Right ventricle myocardium inferior (tissue), 1 donor: ENCODE data around the gene SP140. TPM values are rescaled to one million over a fixed set of nuclear protein-coding genes. Genes with fewer than 3 reads are reported as not detected.
"Not testable (repeated sequence)": the region's sequence is repeated elsewhere in the genome, so short reads cannot be mapped to it uniquely, and the experiment has no call there.

Experiments used
- ATAC-seq: fragments of 200-7000 bp; cut with Tn5 transposase; one replicate; pipeline ENCODE4 v1.9.1; 2020; ENCODE audit warnings: mild to moderate bottlenecking, moderate library complexity
- DNase-seq: peaks from one replicate; pipeline ENCODE4 v3.0.0; 2021; ENCODE audit errors: missing footprints
- intact Hi-C: fragments of 100-400 bp; cut with DNase I; formaldehyde crosslinking; loops from one replicate; pipeline ENCODE4 v1.11.0; 2022
- total RNA-seq: library from RNA; stranded (reverse); fragmentation: NEBNext Ultra II Directional; extraction: Animal tissue kit (Norgen Biotek cat#: 25700); gene quantifications from one replicate; pipeline ENCODE4 v1.2.1, GENCODE V29; 2021
- donor health status: DM: no; HTN: yes; CAD: no; lungs with severe emphysema.

The SP140 gene
- total RNA-seq, 1 donor from 2014 or later: 0.32 TPM

- no peak for DNase-seq
- intact Hi-C loops: no loop called here
- ATAC-seq: no peak
These were observed 4.0 kb upstream of the SP140 start for GRCh38 chr2:230221493-230221892.

GRCh38 chr2:230222829-230223228 lies 2.7 kb upstream of the SP140 start:
- ATAC-seq, DNase-seq, intact Hi-C loops: not testable (repeated sequence)

- intact Hi-C loops: no loop called here
- DNase-seq: no peak
- no peak for ATAC-seq
These were observed 1.1 kb upstream of the SP140 start for GRCh38 chr2:230224458-230224857.

- DNase-seq (no peak), ATAC-seq (no peak)
- intact Hi-C loops: no loop called here
These were observed 565 bp downstream of the SP140 start for GRCh38 chr2:230226051-230226551.

- DNase-seq: no peak
- no peak for ATAC-seq
- intact Hi-C loops: no loop called here
These were observed 1.7 kb downstream of the SP140 start for GRCh38 chr2:230227216-230227615.

- ATAC-seq: no peak
- intact Hi-C loops: no loop called here
- no peak for DNase-seq
These were observed 4.6 kb downstream of the SP140 start for GRCh38 chr2:230230087-230230486.

GRCh38 chr2:230230496-230231200 lies 5.1 kb downstream of the SP140 start:
- DNase-seq (no peak), ATAC-seq (no peak)
- intact Hi-C loops: no loop called here

GRCh38 chr2:230231251-230231650 lies 5.7 kb downstream of the SP140 start:
- DNase-seq (no peak), ATAC-seq (no peak)
- intact Hi-C loops: no loop called here

- DNase-seq (no peak), ATAC-seq (no peak)
- intact Hi-C loops: no loop called here
These were observed 8.7 kb downstream of the SP140 start for GRCh38 chr2:230234122-230234722.

- ATAC-seq (no peak), DNase-seq (no peak)
- intact Hi-C loops: no loop called here
These were observed 9.3 kb downstream of the SP140 start for GRCh38 chr2:230234845-230235244.

- ATAC-seq (no peak), DNase-seq (no peak)
- intact Hi-C loops: no loop called here
These were observed 18.7 kb downstream of the SP140 start for GRCh38 chr2:230244211-230244610.

- intact Hi-C loops: no loop called here
- DNase-seq (no peak), ATAC-seq (no peak)
These were observed 20.7 kb downstream of the SP140 start for GRCh38 chr2:230246206-230246605.

- ATAC-seq (no peak), DNase-seq (no peak)
- intact Hi-C loops: loop anchor here (10.0 kb wide), 1 partner anchor 155 kb away; no protein-coding TSS in a partner anchor
These were observed 24.7 kb downstream of the SP140 start for GRCh38 chr2:230250231-230250630.

- DNase-seq: no peak
- ATAC-seq: no peak
- intact Hi-C loops: loop anchor here (10.0 kb wide), 1 partner anchor 150 kb away; no protein-coding TSS in a partner anchor
These were observed 28.8 kb downstream of the SP140 start for GRCh38 chr2:230254152-230254881.

GRCh38 chr2:230256733-230257332 lies 31.3 kb downstream of the SP140 start:
- ATAC-seq: no peak
- intact Hi-C loops: loop anchor here (10.0 kb wide), 1 partner anchor 148 kb away; no protein-coding TSS in a partner anchor
- no peak for DNase-seq

- intact Hi-C loops: loop anchor here (10.0 kb wide), 1 partner anchor 146 kb away; no protein-coding TSS in a partner anchor
- DNase-seq: no peak
- ATAC-seq: no peak
These were observed 32.9 kb downstream of the SP140 start for GRCh38 chr2:230258483-230258882.

- ATAC-seq (no peak), DNase-seq (no peak)
- intact Hi-C loops: no loop called here
These were observed 36.7 kb downstream of the SP140 start for GRCh38 chr2:230262246-230262645.

GRCh38 chr2:230264945-230265344 lies 39.4 kb downstream of the SP140 start:
- ATAC-seq, intact Hi-C loops, DNase-seq: not testable (repeated sequence)

- intact Hi-C loops: no loop called here
- no peak for ATAC-seq
- no peak for DNase-seq
These were observed 41.1 kb downstream of the SP140 start for GRCh38 chr2:230266638-230267037.
